SIG-M5 treated with dmso at 0.1 percent for 504 hours (cell line): ENCODE data around the gene CCBE1.

Source experiments
- DNase-seq: peaks from one replicate; lab custom pipeline; 2025; ENCODE audit not compliant: unreplicated experiment; lab: John Stamatoyannopoulos, UW

The CCBE1 gene

GRCh38 chr18:59621027-59621426, 76.2 kb downstream of the CCBE1 start:
- no peak for DNase-seq

DNA sequence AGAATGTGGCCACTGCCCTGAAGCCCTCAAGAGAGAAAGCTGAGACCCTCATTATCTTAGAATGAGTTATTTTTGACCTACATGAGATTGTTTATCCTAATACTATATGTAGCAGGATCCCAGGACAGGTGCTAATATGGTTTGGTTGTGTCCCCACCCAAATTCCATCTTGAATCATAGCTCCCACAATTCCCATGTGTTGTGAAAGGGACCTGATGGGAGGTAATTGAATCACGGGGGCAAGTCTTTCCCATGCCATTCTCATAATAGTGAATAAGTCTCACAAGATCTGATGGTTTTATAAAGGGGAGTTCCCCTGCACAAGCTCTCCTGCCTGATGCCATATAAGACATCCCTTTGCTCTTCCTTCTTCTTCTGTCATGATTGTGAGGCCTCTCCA, 76.8 kb downstream of the CCBE1 start:
- no peak for DNase-seq

DNA sequence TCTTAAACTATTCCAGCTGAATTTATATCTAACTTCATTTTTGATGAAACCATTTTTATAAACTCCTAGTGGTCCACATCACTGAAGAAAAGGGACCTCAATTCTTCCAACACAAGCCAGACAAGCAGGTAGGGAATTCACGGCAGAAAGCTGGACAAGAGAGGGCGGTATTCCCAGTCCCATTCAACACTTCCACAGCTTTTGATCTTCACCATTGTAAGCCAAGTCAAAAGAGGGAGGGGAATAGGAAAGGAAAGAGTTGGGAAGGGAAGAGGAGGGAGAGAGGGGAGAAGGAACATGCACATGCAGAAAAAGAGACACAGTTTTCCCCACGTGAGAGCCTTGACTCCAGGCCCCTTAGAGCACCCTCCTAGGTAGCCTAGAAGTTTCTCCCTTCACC, 77.4 kb downstream of the CCBE1 start:
- no peak for DNase-seq

DNA sequence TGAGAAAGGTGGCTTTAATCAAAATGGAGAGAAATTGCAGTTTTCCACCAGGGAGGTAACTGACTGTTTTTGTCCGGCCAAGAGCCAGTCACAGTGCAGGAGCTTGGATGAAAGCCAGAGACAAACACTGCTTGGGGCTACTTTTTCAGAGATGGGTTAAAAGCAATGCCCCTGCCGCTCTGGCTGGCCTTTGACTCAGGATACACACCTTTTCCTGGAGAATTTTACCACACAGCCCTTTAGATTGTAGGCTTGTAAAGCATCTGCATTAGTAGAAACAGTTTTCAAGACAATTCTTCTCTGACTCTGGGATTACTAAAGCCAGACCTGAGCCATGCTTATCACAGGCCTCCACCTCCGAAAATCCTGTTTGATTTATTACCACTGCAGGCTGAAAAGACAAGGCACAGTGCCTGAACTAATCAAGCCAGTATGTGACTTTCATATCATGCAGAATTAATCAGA, 79.7 kb downstream of the CCBE1 start:
- no peak for DNase-seq

DNA sequence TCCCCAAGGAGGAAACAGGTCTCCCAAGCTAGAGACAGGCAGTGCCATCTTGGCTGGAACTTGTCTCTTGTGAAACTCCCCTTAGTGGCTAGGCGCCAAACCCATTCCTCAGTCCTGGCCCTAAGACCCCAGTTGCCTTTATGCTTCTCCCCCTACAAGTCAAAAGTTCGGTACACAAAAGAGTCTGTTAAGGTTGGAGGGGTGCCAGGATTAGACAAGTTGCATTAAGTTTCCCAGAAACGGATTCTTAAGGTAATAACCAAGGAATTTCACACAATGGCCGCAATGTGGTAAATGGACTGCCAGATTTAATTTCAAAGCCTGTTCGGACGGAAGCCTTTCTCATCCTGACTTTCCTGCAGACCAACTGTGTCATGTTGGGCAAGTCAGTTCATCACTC, 80.7 kb downstream of the CCBE1 start:
- no peak for DNase-seq

DNA sequence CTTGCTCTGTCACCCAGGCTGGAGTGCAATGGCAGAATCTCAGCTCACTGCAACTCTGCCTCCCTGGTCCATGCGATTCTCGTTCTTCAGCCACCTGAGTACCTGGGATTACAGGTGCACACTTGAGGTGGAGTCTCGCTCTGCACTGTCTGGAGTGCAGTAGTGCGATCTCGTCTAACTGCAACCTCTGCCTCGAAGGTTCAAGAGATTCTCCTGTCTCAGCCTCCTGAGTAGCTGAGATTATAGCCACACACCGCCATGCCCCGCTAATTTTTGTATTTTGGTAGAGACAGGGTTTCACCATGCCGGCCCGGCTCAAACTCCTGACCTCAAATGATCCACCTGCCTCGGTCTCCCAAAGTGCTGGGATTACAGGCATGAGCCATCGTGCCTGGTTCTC, 83.3 kb downstream of the CCBE1 start:
- DNase-seq: no peak

DNA sequence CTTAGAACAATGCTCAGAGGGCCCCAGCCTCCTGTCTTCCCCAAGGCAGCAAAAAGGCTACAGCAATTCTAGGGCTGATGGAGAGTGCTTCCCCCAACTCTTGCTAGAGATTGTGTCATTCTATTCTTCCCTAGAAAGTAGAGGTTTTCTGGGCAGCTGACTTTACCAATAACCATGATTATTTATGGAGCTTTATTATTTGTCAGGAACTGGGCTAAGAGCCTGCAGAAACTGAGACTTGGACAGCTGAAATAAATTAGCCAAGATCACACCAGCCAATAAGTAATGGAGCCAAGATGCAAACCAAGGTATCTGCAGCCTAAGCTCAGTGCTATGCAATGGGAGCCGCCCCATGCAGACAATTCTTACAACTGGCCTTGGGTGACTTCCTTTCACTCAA, 84.8 kb downstream of the CCBE1 start:
- DNase-seq: no peak

- no peak for DNase-seq
These were observed 86.6 kb downstream of the CCBE1 start for GRCh38 chr18:59610546-59611140.

DNA sequence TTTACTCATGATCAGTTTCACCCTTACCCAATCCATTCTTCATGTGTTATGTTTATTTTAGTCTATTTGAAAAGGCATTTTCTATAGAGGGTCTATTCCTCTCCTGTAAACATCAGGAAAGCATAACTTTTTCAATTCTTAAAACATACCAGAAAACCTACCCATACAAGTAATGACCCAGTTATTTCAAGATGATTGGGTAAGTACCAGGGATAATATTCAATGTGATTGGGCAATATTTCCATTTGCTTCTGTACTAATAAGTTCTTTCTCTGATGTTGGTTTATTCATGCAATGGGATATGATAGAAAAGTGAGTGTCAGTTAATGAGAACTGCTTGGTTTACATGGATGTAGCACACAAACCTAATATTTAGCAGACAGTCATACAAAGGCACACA, 87.6 kb downstream of the CCBE1 start:
- no peak for DNase-seq

- no peak for DNase-seq
These were observed 89.8 kb downstream of the CCBE1 start for GRCh38 chr18:59607471-59607870.

- DNase-seq: no peak
These were observed 90.2 kb downstream of the CCBE1 start for GRCh38 chr18:59607078-59607379.

DNA sequence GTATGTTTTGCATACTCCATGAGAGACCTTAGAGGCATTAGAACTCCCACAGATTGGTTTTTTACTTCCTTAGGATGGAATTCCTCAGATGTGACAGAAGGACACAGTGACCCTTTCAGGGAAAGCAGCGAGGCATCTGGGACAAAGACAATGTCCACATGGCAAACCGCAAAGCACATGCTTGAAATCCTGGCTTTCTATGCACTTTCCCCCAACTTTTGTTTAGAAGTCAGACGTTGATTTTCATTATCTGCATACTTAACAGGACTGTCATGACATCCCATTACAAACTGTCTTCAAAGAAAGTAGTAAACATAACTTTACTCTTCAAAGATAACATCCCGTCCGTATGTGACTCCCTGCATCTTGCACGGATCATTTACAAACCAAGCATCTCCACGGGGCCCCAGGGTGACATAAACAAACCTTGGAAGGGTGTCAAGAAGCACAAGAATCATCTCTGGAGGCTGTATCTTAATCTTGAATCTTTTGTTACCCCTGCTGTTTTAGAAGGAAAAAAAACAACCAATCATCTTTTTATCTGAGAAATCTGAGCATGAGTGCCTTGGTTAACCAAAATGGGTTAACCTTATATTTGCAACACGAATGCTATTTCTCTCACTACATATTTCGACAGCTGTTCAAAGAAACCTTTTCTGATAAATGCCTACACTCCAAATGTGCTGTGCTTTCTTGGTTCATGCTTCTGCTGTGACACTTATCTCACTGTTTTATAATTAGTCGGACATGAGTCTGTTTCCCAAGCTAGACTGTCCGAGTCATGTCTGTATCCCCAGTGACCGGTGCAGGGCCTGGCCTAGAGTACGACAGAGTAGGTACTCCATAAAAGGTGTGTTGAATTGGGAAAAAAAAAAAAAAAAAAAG, 90.8 kb downstream of the CCBE1 start:
- DNase-seq: no peak

DNA sequence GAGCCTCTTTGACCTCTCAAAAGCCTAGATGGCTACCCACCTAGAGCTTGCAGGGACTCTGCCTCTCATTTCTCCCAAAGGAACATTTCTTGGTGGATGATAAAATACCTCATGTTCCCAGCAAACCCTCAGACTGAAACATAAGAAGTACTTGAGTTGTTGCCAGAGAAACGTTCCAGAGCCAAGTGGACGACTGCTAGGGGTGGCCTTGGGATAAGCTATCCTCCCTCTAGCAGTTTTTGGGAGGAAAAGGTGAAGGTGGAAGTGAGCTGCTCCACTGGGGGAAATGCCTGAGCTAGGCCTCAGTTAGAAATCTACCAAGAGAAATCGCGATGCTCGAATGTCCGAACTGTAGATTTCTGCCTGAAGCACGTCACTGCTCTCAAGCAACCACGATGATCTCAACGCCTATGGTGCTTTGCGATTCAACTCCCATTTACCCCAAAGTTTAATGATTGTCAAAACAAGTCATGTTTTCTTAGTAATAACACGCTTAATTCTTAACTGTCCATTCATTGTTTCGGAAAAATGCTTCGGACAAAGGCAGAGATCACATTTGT, 91.5 kb downstream of the CCBE1 start:
- DNase-seq: no peak

- no peak for DNase-seq
These were observed 92.3 kb downstream of the CCBE1 start for GRCh38 chr18:59604877-59605276.

DNA sequence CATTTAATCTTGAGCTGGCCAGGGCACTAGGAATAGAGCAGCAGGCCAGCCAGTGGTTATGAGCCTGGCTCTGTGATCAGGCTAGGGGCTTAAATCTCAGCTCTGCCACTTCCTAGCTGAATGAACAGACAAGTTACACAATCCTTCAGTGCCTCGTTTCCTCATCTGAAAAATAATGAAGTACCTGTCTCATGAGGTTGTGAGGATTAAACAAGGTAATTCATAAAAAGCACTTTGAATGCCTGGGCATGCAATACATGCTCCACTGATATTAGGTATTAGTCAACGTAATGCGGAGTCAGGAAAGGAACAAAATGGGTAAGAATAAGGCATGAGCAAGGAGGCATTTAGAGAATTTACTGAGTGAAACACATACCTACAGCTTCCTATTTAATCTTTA, 100.2 kb downstream of the CCBE1 start:
- DNase-seq: no peak

DNA sequence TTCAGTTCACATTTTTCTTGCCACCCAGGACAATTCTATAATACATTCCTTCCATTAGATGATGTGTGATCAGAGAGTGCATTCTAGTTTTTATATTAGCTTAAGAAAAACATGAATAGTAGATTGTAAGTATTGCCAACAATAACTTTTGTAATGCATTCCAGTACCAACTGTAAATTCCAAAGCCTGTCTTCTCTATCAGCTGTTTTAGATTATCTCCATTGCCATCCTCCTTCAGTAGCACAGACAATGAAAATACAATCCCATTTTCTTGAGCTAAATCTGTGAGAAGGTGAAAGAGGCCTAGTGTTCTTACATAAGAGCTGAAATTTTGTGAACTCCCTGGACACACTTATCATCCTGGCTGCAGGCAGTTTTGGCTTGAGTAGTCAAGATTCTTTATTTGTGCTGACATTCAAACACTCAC, 103.9 kb downstream of the CCBE1 start:
- no peak for DNase-seq

GRCh38 chr18:59592624-59593023, 104.6 kb downstream of the CCBE1 start:
- DNase-seq: no peak

DNA sequence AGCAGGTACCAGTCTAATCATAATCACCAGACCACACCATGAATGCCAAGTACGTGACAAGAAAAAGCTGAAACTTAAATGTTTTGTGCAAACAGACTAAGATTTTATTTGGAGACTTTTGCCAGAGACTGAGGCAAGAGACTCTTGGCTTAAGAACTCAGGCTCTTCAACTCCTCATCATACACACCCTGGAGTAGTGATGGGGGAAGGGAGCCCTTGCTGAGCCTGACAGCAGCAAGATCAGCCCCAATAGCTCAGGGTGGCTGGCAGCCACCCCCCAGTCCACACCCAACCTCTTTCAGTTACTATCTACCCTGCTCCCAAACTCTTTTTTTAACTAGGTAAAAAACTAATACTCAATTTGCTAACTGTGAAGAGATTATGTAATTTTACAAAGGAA, 114.8 kb downstream of the CCBE1 start:
- DNase-seq: no peak

- no peak for DNase-seq
These were observed 117.7 kb downstream of the CCBE1 start for GRCh38 chr18:59579509-59579908.

DNA sequence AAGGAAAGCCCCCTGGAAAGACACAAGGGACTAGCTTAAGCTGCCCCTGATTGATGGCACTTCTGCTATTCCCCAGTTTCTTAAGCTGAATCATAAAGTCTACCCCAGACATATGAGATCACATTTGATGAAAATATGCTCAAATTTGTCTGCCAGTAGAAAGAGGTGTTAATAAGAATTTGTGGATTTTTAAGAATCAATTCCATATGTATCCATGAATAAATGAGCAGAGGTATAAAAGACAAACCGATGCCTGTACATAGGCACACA, 119.9 kb downstream of the CCBE1 start:
- no peak for DNase-seq

GRCh38 chr18:59576541-59577385, 120.5 kb downstream of the CCBE1 start:
- DNase-seq: no peak

DNA sequence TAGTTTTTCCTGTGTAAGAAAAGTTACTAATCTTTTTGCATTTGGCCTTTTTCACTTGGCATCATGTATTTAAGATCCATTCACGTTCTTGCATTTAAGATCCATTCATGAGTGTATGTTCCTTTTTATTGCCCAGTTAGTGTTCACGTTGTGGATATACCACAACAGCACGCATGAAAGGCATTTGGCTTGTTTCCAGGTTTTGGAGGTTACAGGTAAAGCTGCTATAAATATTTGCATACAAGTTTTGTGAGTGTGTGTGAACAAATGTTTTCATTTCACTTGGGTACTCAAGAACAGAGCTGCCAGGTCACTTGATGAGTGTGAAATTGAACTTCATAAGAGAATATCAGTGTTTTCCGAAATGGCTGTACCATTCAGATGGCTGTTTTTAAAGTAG, 121.2 kb downstream of the CCBE1 start:
- no peak for DNase-seq
